Sigmoid colon (tissue), 4 donors: ENCODE data around the gene COCH.

ENCODE experiments used
- EP300 ChIP-seq, 4 donors: sonication (generic); formaldehyde crosslinking; IDR thresholded peaks; one replicate each; pipeline ENCODE4 v1.6.1; 2017; ENCODE audit warnings: antibody characterized with exemption in 4 of 4
- POLR2A ChIP-seq, 2 donors: fragments of 450-650 bp; IDR thresholded peaks; one replicate each; pipeline ENCODE4 v1.6.1; 2016; ENCODE audit warnings: antibody characterized with exemption in 2 of 2, mild to moderate bottlenecking in 2 of 2, moderate library complexity in 2 of 2
- POLR2AphosphoS5 ChIP-seq, 4 donors: sonication (generic); formaldehyde crosslinking; IDR thresholded peaks; one replicate each; pipeline ENCODE4 v1.6.1; 2017; ENCODE audit warnings: antibody characterized with exemption in 4 of 4
- TF ChIP-seq, protein P1 (sequence below), 4 experiments: fragments of 450-650 bp in 3 of 4; fragments of 200-600 bp in 1 of 4; IDR thresholded peaks; one replicate each; pipeline ENCODE4 v1.5.1; 2016 to 2019; ENCODE audit warnings: antibody characterized with exemption in 4 of 4, mild to moderate bottlenecking in 3 of 4, moderate library complexity in 2 of 4

GRCh38 chr14:30903285-30904124 is 29.1 kb downstream of the COCH start:
- TF ChIP-seq EP300 (IDR thresholded peaks at IDR 0.05) (no peak), POLR2A (IDR thresholded peaks at IDR 0.05) (no peak), POLR2AphosphoS5 (IDR thresholded peaks at IDR 0.05) (no peak)
- TF ChIP-seq, protein P1, sequence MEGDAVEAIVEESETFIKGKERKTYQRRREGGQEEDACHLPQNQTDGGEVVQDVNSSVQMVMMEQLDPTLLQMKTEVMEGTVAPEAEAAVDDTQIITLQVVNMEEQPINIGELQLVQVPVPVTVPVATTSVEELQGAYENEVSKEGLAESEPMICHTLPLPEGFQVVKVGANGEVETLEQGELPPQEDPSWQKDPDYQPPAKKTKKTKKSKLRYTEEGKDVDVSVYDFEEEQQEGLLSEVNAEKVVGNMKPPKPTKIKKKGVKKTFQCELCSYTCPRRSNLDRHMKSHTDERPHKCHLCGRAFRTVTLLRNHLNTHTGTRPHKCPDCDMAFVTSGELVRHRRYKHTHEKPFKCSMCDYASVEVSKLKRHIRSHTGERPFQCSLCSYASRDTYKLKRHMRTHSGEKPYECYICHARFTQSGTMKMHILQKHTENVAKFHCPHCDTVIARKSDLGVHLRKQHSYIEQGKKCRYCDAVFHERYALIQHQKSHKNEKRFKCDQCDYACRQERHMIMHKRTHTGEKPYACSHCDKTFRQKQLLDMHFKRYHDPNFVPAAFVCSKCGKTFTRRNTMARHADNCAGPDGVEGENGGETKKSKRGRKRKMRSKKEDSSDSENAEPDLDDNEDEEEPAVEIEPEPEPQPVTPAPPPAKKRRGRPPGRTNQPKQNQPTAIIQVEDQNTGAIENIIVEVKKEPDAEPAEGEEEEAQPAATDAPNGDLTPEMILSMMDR (IDR thresholded peaks at IDR 0.05): no peak
